BLaER1 treated with 17β-estradiol and CSF1 and Interleukin-3, amounts not matched to agents 10 nM and 100 nM (cell line): ENCODE results near the gene CRACDL.
"Not testable (repeated sequence)": the region's sequence is repeated elsewhere in the genome, so short reads cannot be mapped to it uniquely, and the experiment has no call there.

Experiments used
- H3K27ac ChIP-seq, 11 experiments: shearing (Covaris generic); formaldehyde crosslinking; 2 replicates each; pipeline ENCODE4 v1.8.1; 2022
- H3K27me3 ChIP-seq, 11 experiments: shearing (Covaris generic); formaldehyde crosslinking; 2 replicates each; pipeline ENCODE4 v1.8.1; 2022
- H3K36me3 ChIP-seq, 11 experiments: shearing (Covaris generic); formaldehyde crosslinking; 2 replicates each; pipeline ENCODE4 v1.8.1; 2022
- H3K4me1 ChIP-seq, 10 experiments: shearing (Covaris generic); formaldehyde crosslinking; 2 replicates each; pipeline ENCODE4 v1.8.1; 2022
- H3K4me2 ChIP-seq, 11 experiments: shearing (Covaris generic); formaldehyde crosslinking; 2 replicates each; pipeline ENCODE4 v1.8.1; 2022
- H3K4me3 ChIP-seq, 10 experiments: shearing (Covaris generic); formaldehyde crosslinking; 2 replicates each; pipeline ENCODE4 v1.8.1; 2022
- H3K9ac ChIP-seq, 11 experiments: shearing (Covaris generic); formaldehyde crosslinking; 2 replicates each; pipeline ENCODE4 v1.8.1; 2022
- H3K9me3 ChIP-seq, 11 experiments: shearing (Covaris generic); formaldehyde crosslinking; replicated peaks in 1 of 11; 2 replicates each; pipeline ENCODE4 v1.8.1; 2022
- H4K20me1 ChIP-seq, 11 experiments: shearing (Covaris generic); formaldehyde crosslinking; 2 replicates each; pipeline ENCODE4 v1.8.1; 2022
- Cebpa-rat ChIP-seq, 11 experiments: shearing (Covaris generic); IDR thresholded peaks; 2 replicates each; pipeline ENCODE4 v1.8.1; 2022

CRACDL gene

DNA sequence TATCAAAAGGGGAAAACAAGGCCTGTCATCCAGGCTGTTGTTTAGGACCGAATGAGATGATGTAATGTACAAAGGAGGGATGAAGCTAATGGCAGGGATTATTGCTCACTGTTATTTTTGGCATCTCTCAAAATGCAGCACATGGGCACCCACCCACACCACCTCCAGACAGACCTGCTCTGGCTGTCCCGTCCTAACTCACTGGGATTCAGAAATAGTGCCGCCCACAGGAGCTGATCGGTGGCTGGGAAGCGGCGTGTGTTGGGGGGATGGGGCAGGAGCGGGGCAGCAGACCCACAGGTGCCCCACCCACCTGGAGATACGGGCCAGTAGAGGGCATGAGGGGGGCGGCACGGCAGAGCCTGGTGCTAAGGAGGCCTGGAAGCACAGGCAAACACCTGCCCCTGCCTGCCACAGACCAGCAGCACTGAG is 52.2 kb downstream of the CRACDL start:
- Histone ChIP-seq H3K9me3 (peaks cover 25 to 43% (median 35%) of the 10 kb centered on the region in 11 experiments), H3K4me3 (no peak overlapping the region), H3K27me3 (no peaks in the 10 kb centered on the region), H3K27ac (no peak overlapping the region), H3K36me3 (0 out of 22 replicates have a peak, but pooled peaks cover 0 to 5% (median 0%) of the 10 kb centered on the region in 11 experiments), H3K4me1 (no peaks in the 10 kb centered on the region), H3K4me2 (no peak overlapping the region), H4K20me1 (no peaks in the 10 kb centered on the region), H3K9ac (no peak overlapping the region)
- no peak for TF ChIP-seq Cebpa-rat (IDR thresholded peaks at IDR 0.05)

DNA sequence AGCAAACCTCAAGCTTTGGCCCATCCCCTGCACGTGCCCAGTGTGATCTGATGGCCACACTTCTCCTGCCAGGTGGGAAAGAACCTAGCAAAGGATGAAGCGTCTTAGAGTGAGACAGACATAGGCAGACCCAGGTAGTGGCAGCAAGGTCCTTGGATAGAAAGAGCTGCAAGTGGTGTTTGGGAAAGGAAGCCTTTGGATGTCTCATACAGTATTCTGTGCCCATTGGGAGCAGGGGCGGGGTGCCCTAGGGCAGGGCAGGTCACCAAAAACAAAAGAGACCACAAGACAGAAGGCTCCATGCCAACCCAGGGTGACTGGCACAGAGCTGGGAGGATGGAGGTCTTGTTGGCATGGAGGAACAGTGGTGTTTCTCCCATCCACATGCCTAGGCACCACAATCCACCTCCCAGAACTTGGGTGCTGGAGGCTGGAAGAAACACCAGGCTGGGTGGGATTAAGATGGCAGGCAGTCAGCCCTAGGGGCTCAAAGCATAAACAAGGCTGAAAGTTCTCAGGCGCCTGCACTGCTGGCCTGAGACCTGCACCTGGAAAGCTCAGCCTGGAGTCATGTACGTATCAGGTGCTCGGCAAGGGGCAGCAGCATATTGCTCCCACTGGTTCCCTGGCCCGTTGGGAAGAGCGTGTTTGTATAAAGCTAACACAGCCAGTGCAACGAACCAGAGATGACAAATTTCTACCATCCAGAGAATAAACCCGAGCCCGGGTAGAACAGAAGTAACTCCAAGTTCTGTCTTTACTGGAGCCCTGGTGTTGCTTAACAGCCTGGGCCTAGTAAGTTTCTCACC is 52.9 kb downstream of the CRACDL start:
- no peaks in the 10 kb centered on the region for H4K20me1 ChIP-seq
- no peak overlapping the region for H3K4me2 ChIP-seq
- H3K36me3 ChIP-seq, result 0 out of 22 replicates have a peak, but pooled peaks cover 0 to 5% (median 0%) of the 10 kb centered on the region in 11 experiments
- no peak overlapping the region for H3K27ac ChIP-seq
- H3K27me3 ChIP-seq, result no peaks in the 10 kb centered on the region
- H3K9me3 ChIP-seq, result peaks cover 24 to 43% (median 35%) of the 10 kb centered on the region in 11 experiments
- TF ChIP-seq Cebpa-rat (IDR thresholded peaks at IDR 0.05), result no peak
- H3K4me1 ChIP-seq, result no peaks in the 10 kb centered on the region
- no peak overlapping the region for H3K4me3 ChIP-seq
- H3K9ac ChIP-seq, result no peak overlapping the region

DNA sequence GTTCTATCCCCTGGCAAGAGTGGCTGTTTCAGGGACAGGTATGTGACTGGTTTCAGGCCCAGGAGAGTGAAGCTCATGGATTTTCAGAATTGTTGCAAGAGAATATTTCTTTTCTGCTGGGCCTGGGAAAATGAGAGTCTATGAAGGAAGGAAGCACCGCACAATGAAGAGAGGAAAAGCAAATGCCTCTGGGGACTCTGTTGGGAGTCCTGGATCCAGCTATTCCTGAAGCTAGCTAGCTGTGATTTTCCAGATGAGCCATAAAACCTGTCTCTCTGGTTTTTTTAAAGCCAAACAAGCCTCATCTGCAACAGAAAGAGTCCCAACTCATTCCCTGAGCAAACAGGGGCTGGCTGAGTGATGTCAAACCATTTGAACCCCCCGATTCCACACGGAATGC is 53.7 kb downstream of the CRACDL start:
- H4K20me1 ChIP-seq, result no peaks in the 10 kb centered on the region
- H3K9ac ChIP-seq, result no peak overlapping the region
- no peak overlapping the region for H3K4me2 ChIP-seq
- H3K36me3 ChIP-seq, result 0 out of 22 replicates have a peak, but pooled peaks cover 0 to 5% (median 0%) of the 10 kb centered on the region in 11 experiments
- TF ChIP-seq Cebpa-rat (IDR thresholded peaks at IDR 0.05), result no peak
- H3K27ac ChIP-seq, result no peak overlapping the region
- H3K9me3 ChIP-seq, result peaks cover 16 to 35% (median 27%) of the 10 kb centered on the region in 11 experiments
- H3K4me3 ChIP-seq, result no peak overlapping the region
- H3K4me1 ChIP-seq, result no peaks in the 10 kb centered on the region
- no peaks in the 10 kb centered on the region for H3K27me3 ChIP-seq

DNA sequence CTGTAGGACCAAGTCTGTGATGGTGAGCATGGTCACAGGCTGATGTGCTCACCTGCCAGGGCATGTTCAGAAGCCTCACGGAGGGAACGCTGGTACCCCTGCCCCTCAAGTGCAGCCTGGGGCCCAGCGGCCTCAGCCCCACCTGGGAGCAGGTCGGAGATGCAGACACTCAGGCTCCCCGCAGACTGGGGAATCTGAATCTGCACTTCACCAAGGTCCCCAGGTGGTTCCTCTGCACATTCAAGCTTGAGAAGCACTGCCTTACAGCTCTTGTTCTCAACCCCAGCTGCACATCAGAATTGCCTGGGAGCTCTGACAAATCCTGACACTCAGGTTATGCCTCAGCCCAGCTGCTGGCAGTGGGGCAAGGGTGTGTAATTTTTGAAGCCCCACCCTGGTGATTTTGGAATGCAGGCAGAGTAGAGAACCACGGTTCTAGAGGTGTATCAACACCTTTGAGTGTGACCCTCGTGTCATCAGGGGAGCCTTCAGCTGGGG is 54.8 kb downstream of the CRACDL start:
- no peaks in the 10 kb centered on the region for H3K4me1 ChIP-seq
- H3K4me2 ChIP-seq, result no peak overlapping the region
- H3K9ac ChIP-seq, result no peak overlapping the region
- TF ChIP-seq Cebpa-rat (IDR thresholded peaks at IDR 0.05), result no peak
- no peak overlapping the region for H3K4me3 ChIP-seq
- H3K27me3 ChIP-seq, result no peaks in the 10 kb centered on the region
- 0 out of 22 replicates have a peak, but pooled peaks cover 0 to 2% (median 0%) of the 10 kb centered on the region in 11 experiments for H3K36me3 ChIP-seq
- peaks cover 4 to 24% (median 16%) of the 10 kb centered on the region in 11 experiments for H3K9me3 ChIP-seq
- H4K20me1 ChIP-seq, result no peaks in the 10 kb centered on the region
- no peak overlapping the region for H3K27ac ChIP-seq

DNA sequence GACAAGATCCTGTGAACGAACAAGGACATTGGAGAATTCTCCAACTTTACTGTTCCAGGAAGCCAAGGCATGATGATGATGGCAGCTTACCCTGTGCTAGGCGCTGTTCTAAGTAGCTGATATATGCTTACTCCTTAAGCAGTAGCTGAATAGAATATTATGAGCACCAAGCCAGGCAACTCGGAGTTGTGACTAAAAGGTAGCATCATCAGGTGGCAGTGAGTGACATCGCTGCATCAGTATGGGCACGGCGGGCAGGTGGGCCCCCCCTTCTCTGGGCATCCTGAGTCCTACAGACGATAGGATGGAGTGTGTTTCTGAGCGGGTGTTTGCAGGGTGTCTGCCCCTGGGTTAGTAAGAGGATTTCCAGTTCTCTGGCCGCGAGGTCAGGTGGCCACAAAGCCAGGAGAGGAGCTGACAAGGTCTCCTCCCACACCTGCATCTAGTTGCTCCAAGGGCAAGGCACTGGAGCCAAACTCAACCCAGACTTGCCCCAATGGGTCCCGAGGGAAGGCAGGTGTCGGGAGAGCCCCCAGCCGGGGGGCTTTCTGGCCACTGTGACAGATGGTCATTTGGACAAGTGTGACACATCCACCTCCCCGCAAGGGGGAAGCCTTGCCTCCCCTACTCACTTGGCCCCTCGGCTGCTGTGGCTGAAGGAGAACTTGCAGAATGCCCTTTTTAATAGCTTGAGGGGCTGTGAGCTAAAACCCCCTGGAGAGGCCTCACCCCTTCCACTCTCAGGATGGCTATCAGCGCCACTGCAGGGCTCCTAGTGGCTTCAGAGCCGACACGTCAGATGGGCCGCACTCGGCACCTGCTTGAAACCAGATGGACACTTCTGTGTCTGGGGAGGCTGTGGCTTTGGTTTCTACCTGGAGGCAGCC is 55.5 kb downstream of the CRACDL start:
- Histone ChIP-seq H3K4me2 (no peak overlapping the region), H3K36me3 (no peaks in the 10 kb centered on the region), H4K20me1 (no peaks in the 10 kb centered on the region), H3K27ac (no peak overlapping the region), H3K4me1 (no peaks in the 10 kb centered on the region), H3K9me3 (peaks cover 0 to 17% (median 10%) of the 10 kb centered on the region in 11 experiments; a peak in 13 of 22 replicates), H3K27me3 (no peaks in the 10 kb centered on the region), H3K4me3 (no peak overlapping the region), H3K9ac (no peak overlapping the region)
- no peak for TF ChIP-seq Cebpa-rat (IDR thresholded peaks at IDR 0.05)

DNA sequence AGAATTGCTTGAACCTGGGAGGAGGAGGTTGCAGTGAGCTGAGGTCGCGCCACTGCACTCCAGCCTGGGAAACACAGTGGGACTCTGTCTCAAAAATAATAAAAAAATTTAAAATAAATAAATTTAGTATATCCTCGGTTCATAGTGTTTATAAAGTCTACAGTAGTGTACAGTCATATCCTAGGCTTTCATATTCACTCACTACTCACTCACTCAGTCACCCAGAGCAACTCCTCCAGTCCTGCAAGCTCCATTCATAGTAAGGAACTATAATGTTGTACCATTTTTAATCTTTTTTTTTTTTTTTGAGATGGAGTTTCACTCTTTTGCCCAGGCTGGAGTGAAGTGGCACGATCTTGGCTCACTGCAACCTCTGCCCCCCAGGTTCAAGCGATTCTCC is 58.4 kb downstream of the CRACDL start:
- H4K20me1 ChIP-seq, H3K9ac ChIP-seq, H3K9me3 ChIP-seq, H3K36me3 ChIP-seq, H3K27ac ChIP-seq, H3K4me1 ChIP-seq, H3K4me3 ChIP-seq, H3K4me2 ChIP-seq, H3K27me3 ChIP-seq: not testable (repeated sequence)

DNA sequence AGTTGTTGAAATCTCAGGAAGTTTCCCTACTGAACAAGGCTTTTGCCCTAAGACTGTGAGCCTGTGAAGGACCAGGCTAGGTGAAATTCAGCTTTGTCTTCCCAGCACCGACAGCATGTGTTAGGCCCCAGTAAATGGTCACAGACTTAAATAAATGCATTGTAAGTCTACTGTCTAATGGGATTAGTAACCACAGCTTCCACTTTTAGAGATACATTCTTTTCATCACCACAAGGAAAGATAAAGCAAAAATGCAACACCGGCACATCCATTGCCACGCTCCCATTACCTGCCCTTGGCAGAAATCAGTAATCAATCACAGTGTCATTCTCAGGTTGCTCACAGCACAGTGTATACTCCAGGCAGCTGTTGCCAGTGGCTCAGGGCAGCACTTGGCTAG is 59.3 kb downstream of the CRACDL start:
- no peaks in the 10 kb centered on the region for H3K4me1 ChIP-seq
- no peaks in the 10 kb centered on the region for H4K20me1 ChIP-seq
- no peaks in the 10 kb centered on the region for H3K9me3 ChIP-seq
- no peak overlapping the region for H3K4me2 ChIP-seq
- H3K27me3 ChIP-seq, result no peaks in the 10 kb centered on the region
- H3K27ac ChIP-seq, result no peak overlapping the region
- H3K9ac ChIP-seq, result no peak overlapping the region
- no peak overlapping the region for H3K4me3 ChIP-seq
- H3K36me3 ChIP-seq, result no peaks in the 10 kb centered on the region
- no peak for TF ChIP-seq Cebpa-rat (IDR thresholded peaks at IDR 0.05)

DNA sequence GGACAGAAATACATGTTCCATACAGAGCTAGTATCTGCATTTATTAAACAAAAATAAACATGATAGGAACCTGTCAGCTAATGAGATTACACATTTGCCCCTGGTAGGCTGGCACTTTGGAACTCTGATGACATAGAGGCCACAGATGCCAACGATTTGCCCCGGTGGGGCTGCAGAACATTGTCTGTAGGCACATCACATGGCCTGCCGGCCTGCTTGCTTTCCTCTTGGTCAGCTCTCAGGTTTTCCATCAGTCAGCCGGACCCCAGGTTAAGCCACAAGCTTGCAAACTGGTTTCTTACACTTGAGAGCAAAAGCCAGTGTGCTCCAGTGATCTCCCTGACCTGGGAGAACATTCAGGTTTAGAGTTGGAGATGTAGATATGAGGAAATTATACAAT is 60.3 kb downstream of the CRACDL start:
- H3K27me3 ChIP-seq, result no peaks in the 10 kb centered on the region
- no peaks in the 10 kb centered on the region for H3K4me1 ChIP-seq
- TF ChIP-seq Cebpa-rat (IDR thresholded peaks at IDR 0.05), result no peak

DNA sequence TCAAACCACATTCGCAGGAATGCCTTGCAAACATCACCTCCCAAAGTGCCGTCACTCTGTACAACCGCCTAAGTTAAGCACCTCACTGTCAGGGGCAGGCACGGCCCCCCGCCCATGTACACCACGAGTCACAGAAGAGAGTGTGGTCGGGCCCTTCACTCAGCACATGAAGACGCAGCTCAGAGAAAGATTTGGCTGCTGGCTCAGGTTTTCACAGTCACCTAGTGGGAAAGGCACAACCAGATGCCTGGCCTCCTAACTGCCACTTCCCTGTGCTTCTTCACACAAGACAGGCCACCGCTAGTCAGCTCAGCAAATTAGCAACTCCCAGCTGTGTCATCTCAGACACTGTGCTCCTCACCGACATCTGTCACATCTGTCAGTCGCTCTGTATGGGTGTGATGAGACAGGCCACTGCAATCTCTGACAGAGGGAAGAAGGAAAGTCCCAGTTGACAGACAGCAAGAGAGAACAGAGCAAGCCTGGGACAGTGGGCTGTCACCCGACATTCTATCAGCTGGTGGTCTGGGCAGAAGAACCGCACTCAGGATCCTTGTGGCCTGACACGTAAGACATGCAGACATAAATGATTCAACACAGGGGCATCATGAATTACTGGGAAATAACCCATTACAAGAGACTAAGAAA is 60.8 kb downstream of the CRACDL start:
- TF ChIP-seq Cebpa-rat (IDR thresholded peaks at IDR 0.05), result no peak
- H3K27me3 ChIP-seq, result no peaks in the 10 kb centered on the region
- H3K9ac ChIP-seq, result no peak overlapping the region
- no peak overlapping the region for H3K4me2 ChIP-seq
- no peaks in the 10 kb centered on the region for H3K9me3 ChIP-seq
- H3K4me3 ChIP-seq, result no peak overlapping the region
- no peaks in the 10 kb centered on the region for H4K20me1 ChIP-seq
- no peaks in the 10 kb centered on the region for H3K4me1 ChIP-seq
- H3K36me3 ChIP-seq, result no peaks in the 10 kb centered on the region
- no peak overlapping the region for H3K27ac ChIP-seq

More for the DNA sequence above, 60.3 kb downstream of the CRACDL start:
- no peak overlapping the region for H3K4me2 ChIP-seq
- H3K4me3 ChIP-seq, result no peak overlapping the region
- no peaks in the 10 kb centered on the region for H3K36me3 ChIP-seq
- H3K9ac ChIP-seq, result no peak overlapping the region
- H4K20me1 ChIP-seq, result no peaks in the 10 kb centered on the region
- no peak overlapping the region for H3K27ac ChIP-seq
- H3K9me3 ChIP-seq, result no peaks in the 10 kb centered on the region
